HG02610 (cell line): ENCODE measurements around the gene RAB6B.

Source experiments
- ATAC-seq: cut with Tn5 transposase; IDR thresholded peaks from one replicate; pipeline ENCODE4 v1.9.1; 2021; ENCODE audit warnings: mild to moderate bottlenecking, moderate library complexity; ENCODE audit not compliant: unreplicated experiment

Gene RAB6B

DNA sequence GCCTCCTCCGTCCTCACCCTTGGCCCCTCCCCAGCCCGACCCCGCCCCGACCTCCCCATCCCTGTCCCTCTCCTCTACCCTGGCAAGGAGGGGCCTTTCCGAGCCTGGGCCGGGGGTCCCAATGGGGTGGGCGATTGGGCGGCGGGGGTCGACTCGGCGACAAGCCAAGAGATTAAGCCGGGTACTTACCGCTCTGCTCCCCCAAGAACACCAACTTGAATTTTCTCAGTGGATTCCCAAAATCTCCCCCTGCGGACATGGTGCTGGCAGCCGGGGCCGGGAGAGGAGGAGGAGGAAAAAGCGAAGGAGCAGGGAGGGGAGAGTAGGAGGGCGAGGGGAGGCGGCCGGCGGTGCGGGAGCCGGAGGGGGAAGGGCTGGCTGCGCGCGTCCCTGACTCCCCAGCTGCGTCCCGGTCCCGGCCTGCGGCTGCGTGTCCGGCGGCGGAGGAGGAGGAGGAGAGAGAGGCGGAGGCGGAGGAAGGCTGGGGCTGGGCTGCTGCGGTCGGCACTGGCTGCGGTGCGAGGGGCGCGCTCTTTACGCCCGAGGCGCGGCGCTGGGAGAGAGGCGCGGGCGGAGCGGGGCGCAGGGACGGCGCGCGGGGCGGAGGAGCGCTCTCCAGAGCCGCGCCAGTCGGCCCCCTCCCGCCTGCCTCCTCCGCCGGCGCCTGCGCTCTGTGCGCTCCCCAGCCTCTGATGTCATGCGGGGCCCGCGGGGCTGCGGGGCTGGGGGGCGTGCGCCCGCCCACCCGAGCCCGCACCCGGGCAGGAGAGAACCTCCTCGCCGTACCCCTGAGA is at the start of gene RAB6B:
Gene RAB6B (minus strand): TSS at position 675 of the 794 bp plus-strand sequence. CDS start 416 bp downstream, at position 259.
- ATAC-seq, result no peak

DNA sequence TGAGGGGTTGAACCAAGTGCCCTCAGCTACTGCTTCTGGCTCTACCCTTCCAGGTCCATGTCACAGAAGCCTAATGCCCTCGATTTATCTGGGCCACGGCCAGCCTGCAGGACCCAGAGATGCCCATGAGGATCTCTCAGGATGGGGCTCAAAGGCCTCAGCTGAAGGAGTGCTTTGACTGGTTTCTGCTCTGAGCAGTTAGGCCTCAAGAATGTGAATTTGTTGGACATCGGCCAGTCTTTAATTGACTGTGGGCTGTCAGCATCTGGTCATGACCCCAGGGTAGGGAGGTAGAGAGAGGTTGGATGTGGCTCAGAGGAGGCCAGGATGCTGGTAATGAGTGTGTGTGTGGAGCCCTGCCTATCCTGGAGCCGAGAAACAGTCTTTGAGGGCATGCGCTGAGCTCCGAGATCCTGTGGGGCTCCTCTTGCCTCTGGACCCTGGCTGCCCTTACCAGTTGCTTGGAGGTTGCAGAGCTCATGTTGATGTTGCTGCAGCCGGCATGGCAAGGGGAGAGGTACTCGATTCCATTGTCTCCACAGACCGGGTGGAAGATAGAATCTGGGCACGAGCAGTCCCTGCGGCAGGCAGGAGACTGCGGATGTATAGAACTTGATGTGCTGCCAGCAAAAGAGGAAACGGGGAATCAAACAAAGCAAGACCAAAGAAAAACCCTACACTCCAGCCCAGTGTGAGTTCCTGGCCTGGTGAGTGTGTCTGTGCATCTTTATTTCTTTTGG is 49.1 kb upstream of the RAB6B start:
- ATAC-seq, result no peak

DNA sequence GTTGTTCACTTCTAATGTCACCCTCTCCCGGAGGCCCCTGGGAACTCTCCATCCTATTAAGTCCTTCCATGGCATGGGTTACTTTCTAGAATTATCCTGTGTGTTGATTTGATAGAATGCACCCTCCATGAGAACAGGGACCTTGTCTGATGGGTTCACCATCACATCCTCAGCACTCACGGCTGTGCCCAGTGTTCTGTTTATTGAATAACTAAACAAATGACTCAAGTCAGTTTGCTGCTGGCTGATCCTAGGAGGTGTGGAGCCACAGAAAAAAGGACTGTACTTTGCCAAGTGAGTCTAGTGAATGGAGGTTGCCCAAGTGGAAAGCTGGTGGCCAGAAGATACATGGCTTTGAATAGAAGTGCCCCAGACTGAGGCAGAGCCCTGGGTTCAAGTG is 48.5 kb upstream of the RAB6B start:
- ATAC-seq, result no peak

DNA sequence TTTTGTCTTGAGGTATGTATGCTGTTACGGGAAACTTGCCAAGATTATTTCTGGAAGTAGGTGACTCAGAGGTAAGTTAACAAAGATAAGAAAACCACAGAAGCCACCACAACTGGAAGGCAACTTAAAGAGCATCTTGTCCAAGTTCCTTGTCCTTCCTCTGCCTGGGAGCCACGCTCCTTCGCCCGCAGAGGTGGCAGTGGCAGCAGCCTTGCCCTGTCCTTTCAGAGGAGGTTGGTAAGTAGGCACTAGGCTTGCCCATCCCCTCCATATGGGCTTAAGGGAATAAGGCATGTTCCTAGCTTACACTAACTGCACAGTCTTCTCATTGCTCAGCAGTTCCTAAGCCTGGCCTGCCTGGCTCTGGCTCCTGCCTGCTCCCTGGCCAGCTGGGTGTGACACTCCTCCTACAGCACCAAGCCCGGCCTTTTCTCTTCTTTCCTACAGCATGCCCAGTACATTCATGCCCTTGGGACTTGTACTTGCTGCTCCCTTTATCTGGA is 48.0 kb upstream of the RAB6B start:
- ATAC-seq, result no peak

DNA sequence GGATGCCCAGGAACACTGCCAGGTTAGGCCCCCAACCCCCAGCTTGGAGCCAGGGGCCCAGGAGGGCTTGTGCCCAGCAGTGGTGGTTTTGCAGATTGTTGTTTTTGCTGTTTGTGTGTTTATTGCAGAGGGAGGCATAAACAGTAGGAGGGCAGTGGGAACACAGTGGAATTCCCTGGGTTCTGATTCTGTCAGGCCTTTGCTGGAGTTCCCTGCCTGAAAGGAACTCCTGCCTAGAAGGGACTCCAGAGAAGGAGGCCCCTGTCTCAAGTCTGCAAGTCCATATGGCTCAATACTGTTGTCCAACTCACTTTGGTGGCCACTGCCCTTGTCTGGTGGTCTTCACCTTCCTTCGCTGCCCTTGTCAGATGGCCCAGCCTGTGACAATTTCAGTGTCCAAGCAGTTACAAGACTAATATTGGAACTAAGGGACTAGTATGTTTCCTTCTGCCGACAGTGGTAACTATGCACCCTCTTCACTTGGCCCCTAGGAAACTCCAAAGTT is 47.4 kb upstream of the RAB6B start:
- ATAC-seq, result no peak

DNA sequence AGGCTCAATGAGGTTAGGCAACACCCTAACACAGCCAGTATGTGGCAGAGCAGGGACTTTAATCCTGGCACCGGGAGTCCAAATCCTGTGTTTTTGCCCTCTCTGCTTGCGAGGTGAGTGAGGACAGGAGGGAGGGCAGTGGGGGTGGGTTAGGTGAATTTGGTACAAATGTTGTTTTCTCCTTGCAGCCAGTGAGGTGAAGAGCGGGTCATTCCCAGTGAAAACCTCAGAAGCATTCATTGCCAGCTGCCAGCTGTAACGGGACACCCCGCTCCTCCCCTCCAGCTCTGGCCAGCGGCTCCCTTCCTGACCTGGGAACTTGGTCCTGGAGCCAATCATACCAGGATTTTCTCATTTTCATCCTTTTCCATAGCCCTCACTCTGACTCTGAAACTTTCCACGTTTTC is 45.7 kb upstream of the RAB6B start:
- ATAC-seq, result no peak

- ATAC-seq, result no peak
These were observed 44.9 kb upstream of the RAB6B start for GRCh38 chr3:133940536-133940935.

DNA sequence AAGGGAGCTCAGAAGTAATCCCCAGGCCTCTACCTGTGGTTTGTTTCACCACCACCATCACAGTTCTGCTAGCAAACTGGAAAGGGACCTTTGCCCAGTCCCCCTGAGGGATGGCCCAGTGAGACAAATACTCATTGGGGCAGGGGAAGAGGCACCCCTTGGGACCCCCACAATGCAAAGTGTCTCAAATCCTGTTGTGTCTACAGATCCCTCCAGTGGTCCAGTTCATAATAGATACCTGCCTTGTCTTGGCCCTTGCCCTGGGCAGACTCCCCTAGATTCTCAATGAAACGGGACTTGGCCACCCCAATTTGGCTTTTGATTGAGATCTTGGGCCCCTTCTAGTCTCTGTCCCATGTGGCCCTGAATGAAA is 43.8 kb upstream of the RAB6B start:
- no peak for ATAC-seq

- no peak for ATAC-seq
These were observed 43.2 kb upstream of the RAB6B start for GRCh38 chr3:133938770-133939462.

DNA sequence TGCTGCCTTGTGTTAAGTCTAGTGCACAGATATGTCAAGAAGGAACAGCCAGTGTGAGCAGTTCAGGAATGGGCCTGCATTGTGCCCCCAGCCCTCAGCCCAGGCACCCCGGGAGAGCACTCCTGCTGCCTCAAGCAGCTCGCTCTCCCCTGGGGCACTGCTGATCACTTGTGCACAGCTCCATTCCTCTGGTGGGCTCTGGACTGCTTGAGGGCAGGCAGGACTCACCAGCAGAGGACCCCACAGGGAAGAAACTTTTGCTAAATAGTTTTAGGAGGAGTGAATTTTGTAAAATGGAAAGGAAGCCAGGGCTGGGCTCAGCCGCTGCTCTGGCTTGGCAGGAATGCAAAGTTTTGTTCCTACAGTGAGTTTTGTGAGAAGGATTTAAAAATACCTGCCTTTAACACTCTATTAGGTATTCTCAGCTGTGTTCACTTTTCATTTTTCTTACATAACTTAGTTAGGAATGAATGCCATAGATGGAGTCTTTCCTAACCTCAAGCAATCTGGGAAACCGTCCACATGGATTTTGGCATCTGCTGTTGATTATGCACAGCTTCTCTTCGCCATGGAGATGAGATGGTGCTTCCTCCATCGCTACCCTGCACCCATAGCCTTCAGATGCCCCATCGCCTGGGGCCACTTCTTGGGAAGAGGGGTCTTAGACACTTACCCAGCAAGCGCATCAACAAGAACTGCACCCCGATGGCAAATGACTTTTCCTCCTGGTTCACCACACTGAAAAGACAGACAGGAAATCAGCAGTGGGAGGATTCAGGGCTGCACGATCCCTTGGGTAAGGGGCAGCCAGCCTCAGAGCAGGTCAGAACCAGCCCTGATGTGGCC is 42.3 kb upstream of the RAB6B start:
- ATAC-seq, result no peak

DNA sequence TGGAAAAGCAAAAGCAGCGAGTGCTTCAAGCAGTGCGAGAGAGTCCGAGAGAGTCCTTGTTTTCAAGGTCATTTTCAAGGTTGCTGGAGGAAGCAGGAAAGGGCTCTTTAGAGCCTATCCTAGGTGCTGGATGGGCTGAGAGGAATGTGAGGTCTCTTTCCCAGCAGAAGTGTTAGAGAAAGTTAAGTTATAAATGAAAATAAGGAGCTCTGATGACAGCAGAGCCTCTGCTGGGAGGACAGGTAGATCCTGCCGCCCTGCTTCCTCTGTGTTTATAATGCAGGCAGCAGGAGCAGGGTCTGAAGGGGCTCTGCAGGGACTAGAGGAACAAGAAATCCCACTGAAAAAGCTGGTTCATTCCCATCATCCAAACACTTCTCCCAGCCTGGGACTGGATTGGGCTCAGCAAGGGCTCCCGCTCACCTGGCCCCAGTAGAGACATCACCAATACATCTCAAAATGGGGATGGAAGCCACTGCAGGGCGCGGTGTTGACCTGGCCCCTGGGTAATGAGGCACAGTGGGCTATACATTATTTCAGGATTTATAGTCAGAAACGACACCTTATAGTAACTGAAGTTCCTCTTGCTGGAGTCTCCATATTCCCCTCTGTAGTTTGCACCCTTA is 41.5 kb upstream of the RAB6B start:
- no peak for ATAC-seq

DNA sequence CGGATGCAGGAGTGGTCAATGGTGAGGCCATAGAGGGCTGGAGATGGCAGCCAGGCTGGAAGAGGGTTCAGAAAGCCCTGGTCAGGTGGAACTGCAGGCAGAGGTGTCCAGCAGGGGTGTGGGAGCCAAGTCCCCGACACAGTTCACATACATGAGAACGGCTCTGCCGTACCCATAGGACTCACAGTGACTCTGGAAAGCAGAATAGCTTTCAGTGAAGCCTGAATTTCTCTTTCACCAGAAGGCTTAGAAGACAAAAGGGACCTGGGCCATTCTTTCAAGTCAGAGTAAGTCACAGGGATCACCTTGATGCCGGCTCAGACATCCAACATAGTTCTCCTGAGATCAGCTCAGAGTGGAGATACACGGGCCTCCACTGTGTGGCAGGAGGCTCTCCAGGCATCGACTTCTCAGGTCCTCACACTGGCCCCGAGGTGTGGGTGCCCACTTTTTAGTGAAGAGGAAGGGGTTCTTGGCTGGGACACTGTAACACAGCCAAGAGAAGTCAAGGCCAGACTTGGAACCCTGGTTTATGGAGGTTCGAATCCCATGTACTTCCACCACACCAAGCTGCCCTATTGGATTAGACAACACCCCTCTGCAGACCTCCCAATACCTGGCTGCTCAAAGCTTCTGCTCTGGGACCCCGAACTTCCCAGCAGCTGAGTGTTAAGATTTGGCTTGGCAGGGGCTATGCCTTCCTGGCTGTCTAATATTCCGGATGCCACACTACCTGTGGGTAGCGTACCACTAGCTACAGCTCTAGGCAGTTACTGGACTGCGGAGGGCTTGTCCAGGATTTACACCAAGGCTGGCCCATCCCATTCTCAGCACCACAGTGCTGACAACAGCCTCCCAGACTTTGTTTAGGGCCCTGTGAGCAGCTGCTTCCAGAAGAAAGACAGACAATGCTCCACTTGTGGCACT is 40.4 kb upstream of the RAB6B start:
- ATAC-seq, result no peak

DNA sequence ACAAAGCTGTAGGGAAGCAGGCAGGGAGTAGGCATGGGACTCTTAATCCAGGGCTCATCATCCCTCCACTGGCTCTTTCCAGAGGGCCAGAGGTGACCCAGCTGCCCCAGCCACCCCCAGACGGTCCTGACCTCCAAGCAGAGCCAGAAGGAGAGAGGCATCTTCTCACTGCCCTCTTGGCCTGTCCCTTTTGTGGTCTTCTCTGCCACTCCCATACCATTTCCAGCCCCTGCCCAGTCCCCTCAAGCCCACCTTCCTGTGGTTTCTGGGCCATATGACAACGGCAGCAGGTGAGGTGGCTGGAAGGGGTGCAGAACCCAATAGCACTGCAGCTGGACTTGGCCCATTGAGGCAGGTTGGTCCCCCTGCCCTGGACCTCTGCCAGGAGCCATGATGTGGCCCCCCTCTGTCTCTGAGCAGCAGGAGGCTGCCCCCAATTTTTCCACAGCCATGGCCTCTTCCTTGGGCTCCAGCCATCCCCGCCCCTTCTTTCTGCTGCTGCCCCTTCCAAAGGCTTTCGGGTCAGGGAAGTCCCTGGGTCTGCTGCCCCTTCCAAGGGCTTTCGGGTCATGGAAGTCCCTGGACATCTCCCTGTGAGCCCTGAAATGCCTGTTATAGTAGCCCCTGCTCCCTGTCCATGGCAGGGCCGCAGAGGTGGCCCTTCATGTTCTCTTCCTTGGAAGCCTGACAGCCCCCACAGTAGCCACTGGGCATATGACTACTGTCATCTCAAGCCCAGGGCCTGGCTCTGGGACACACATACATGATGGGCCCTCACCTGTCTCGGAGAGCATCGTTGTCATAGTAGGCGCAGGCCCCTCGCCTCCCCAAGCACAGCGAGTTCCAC is 39.5 kb upstream of the RAB6B start:
- no peak for ATAC-seq

- no peak for ATAC-seq
These were observed 38.6 kb upstream of the RAB6B start for GRCh38 chr3:133934073-133934970.

DNA sequence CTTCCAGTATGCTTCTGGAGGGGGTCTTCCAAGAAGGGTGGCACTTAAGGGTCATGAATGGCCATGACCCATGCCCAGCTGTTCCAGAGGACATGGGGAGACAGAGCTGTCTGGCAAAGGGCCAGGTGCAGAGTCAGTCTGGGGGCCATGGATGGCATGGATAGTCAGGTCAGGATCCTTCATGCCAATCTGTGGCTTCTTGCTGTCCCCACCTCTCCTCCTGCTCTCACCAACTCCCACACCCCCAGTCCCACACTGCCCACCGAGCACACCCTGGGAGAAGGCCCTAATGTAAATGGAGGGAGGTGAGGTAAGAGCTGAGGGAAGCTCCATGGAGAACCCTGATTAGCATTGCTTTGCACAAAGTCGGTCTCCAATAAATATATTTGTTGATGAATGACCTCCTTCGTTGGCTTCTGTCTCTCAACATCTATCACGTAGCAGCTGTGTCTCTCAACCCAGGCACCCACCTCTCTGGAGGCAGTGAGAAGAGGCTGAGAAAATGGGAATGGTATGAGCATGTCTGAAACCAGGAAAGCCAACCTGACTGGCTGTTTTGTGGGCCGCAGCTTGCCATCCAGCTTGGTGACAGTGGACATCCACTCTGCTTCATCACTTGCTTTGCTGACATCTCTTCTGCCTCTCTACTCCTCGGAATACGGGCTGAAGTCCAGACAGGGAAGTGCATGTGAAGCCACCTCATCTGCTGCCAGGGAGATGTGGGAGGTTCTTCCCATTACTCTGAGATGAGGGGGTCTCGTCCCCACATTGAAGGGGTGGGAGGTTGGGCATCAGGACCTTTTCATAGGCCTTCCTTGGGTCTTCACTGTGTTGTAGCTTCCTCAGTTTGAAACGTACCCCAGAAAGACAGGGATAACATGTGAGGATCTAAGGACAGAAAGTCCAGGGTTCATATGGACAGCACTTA is 37.7 kb upstream of the RAB6B start:
- ATAC-seq, result no peak

- ATAC-seq, result no peak
These were observed 36.3 kb upstream of the RAB6B start for GRCh38 chr3:133932009-133932408.
